OCI-LY7 (cell line): ENCODE data around the gene YIF1B. TPM values are rescaled to one million over a fixed set of nuclear protein-coding genes. Genes with fewer than 3 reads are reported as not detected.
A peak's percentile ranks its signal among the peaks of the same experiment; 100 is the strongest.

Source experiments
- BruUV-seq: library from RNA; stranded (reverse); fragments of 400-500 nt; replicated peaks from 2 replicates; lab custom pipeline; 2021; lab: Mats Ljungman, UMichigan
- CTCF ChIA-PET: fragments of 300-600 bp; sonication (Branson Sonifier 250); formaldehyde crosslinking; loops from one replicate; lab custom pipeline; 2022; ENCODE audit warnings: antibody characterized with exemption; ENCODE audit not compliant: unreplicated experiment; lab: Charles Lee
- POLR2A ChIA-PET: fragments of 300-600 bp; sonication (Branson Sonifier 250); formaldehyde crosslinking; loops from one replicate; lab custom pipeline; 2022; ENCODE audit warnings: antibody characterized with exemption; lab: Charles Lee
- DNase-seq: peaks from one replicate; pipeline ENCODE4 v3.0.0-alpha.2; 2015; ENCODE audit warnings: low spot score
- H2AFZ ChIP-seq: fragments of 200-600 bp; sonication (generic), shearing (Covaris generic); 2 replicates; pipeline ENCODE4 v1.6.1; 2014; ENCODE audit warnings: mild to moderate bottlenecking, antibody characterized with exemption, low read length, moderate library complexity
- H3K27ac ChIP-seq: fragments of 200-600 bp; sonication (generic); 2 replicates; pipeline ENCODE4 v1.5.1; 2014; ENCODE audit warnings: mixed run types, low read depth, mild to moderate bottlenecking, moderate library complexity, low read length, inconsistent platforms; ENCODE audit not compliant: poor library complexity, severe bottlenecking
- H3K36me3 ChIP-seq: fragments of 200-600 bp; sonication (generic); 2 replicates; pipeline ENCODE4 v1.6.1; 2014; ENCODE audit warnings: mild to moderate bottlenecking, antibody characterized with exemption, low read length, moderate library complexity, mixed read lengths; ENCODE audit not compliant: insufficient read depth
- H3K4me1 ChIP-seq: fragments of 200-600 bp; sonication (generic); 2 replicates; pipeline ENCODE4 v1.5.1; 2014; ENCODE audit warnings: mild to moderate bottlenecking, low read length; ENCODE audit not compliant: insufficient read depth, poor library complexity, severe bottlenecking
- H3K4me2 ChIP-seq: fragments of 200-600 bp; sonication (generic); 2 replicates; pipeline ENCODE4 v1.6.1; 2014; ENCODE audit warnings: mild to moderate bottlenecking, low read length
- H3K4me3 ChIP-seq: fragments of 200-600 bp; sonication (generic); 2 replicates; pipeline ENCODE4 v1.5.1; 2014; ENCODE audit warnings: mild to moderate bottlenecking, low read depth, low read length; ENCODE audit not compliant: poor library complexity, severe bottlenecking
- H3K79me2 ChIP-seq: fragments of 200-600 bp; sonication (generic); 2 replicates; pipeline ENCODE4 v1.6.1; 2016; ENCODE audit warnings: low read depth, mild to moderate bottlenecking, low read length, moderate library complexity, mixed read lengths; ENCODE audit not compliant: insufficient read depth
- H3K9me2 ChIP-seq: fragments of 200-600 bp; sonication (generic); 2 replicates; pipeline ENCODE4 v1.6.1; 2016; ENCODE audit warnings: mild to moderate bottlenecking, low read length, mixed read lengths; ENCODE audit not compliant: insufficient read depth
- H3K9me3 ChIP-seq: fragments of 200-600 bp; sonication (generic); 2 replicates; pipeline ENCODE4 v1.6.1; 2014; ENCODE audit warnings: mild to moderate bottlenecking, mixed run types, low read length, mixed read lengths
- H4K20me1 ChIP-seq: fragments of 200-600 bp; sonication (generic); 2 replicates; pipeline ENCODE4 v1.6.1; 2014; ENCODE audit warnings: mild to moderate bottlenecking, antibody characterized with exemption, low read length, moderate library complexity, mixed read lengths; ENCODE audit not compliant: insufficient read depth
- EZH2phosphoT487 ChIP-seq: fragments of 200-600 bp; sonication (generic); IDR thresholded peaks from 2 replicates; pipeline ENCODE4 v1.6.1; 2018; ENCODE audit warnings: low read depth, borderline replicate concordance, mild to moderate bottlenecking, mixed run types, antibody characterized with exemption, low read length, moderate library complexity, mixed read lengths
- intact Hi-C: fragments of 100-400 bp; cut with micrococcal nuclease; formaldehyde crosslinking; loops from one replicate; pipeline ENCODE4 v1.10.0; 2022; ENCODE audit not compliant: unreplicated experiment
- total RNA-seq, 2 experiments: library from RNA; depleted of rRNA in 1 of 2; stranded (reverse); fragments of >200 nt in 1 of 2; shearing (Covaris generic) in 1 of 2; gene quantifications; 2 replicates each; pipeline ENCODE4 v1.2.3, GENCODE V29; 2014 to 2022
- TF ChIP-seq, protein P1 (sequence below): fragments of 200-600 bp; sonication (generic); conservative IDR thresholded peaks from 2 replicates; pipeline ENCODE4 v1.5.1; 2014; ENCODE audit warnings: mild to moderate bottlenecking, antibody characterized with exemption, low read length, moderate library complexity, mixed read lengths

YIF1B gene
- total RNA-seq, 2 experiments from 2014 or later, result 64.3 to 68.3 TPM

GRCh38 chr19:38362076-38362945, 46.6 kb upstream of the YIF1B start:
- H3K36me3 ChIP-seq, result no peaks in the 10 kb centered on the region
- H3K79me2 ChIP-seq, result no peaks in the 10 kb centered on the region
- peak overlapping the region; percentile 71 for H3K4me3 ChIP-seq
- TF ChIP-seq, protein P1, sequence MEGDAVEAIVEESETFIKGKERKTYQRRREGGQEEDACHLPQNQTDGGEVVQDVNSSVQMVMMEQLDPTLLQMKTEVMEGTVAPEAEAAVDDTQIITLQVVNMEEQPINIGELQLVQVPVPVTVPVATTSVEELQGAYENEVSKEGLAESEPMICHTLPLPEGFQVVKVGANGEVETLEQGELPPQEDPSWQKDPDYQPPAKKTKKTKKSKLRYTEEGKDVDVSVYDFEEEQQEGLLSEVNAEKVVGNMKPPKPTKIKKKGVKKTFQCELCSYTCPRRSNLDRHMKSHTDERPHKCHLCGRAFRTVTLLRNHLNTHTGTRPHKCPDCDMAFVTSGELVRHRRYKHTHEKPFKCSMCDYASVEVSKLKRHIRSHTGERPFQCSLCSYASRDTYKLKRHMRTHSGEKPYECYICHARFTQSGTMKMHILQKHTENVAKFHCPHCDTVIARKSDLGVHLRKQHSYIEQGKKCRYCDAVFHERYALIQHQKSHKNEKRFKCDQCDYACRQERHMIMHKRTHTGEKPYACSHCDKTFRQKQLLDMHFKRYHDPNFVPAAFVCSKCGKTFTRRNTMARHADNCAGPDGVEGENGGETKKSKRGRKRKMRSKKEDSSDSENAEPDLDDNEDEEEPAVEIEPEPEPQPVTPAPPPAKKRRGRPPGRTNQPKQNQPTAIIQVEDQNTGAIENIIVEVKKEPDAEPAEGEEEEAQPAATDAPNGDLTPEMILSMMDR, result 0 out of 2 replicates have a peak, but pooled peaks have one; percentile 4
- TF ChIP-seq EZH2phosphoT487, result no peak
- ChIA-PET CTCF (no interaction called here), POLR2A (interaction anchor here (1.1 kb wide), 1 partner anchor 12 kb away, joined by 8 read pairs; the partner anchor contains the start of gene PSMD8)
- H2AFZ ChIP-seq, result peak overlapping the region; percentile 96
- H3K9me3 ChIP-seq, result no peaks in the 10 kb centered on the region
- intact Hi-C loops, result no loop called here
- H3K27ac ChIP-seq, result peak overlapping the region; percentile 37
- DNase-seq, result peak; percentile 74
- no peaks in the 10 kb centered on the region for H4K20me1 ChIP-seq
- no TSS peak for BruUV-seq
- no peaks in the 10 kb centered on the region for H3K9me2 ChIP-seq
- H3K4me1 ChIP-seq, result peaks cover 11% of the 10 kb centered on the region
- H3K4me2 ChIP-seq, result peak overlapping the region; percentile 90

DNA sequence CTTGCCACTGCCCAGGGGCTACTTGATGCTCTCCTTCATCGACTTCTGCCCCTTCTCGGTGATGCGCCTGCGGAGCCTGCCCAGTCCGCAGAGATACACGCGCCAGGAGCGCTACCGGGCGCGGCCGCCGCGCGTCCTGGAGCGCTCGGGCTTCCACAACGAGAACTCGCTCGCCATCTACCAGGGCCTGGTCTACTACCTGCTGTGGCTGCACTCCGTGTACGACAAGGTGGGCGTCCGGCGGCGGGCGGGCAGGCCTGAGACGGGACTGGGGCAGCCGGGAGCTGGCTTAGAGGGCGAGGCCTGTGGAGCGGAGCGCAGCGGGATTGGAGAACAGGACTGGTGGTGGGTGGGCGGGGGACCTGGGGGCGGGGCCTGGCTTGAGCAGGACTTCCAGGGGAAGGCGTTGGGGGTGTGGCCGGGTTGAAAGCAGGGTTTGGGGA, 45.9 kb upstream of the YIF1B start:
- Histone ChIP-seq H3K4me1 (peaks cover 11% of the 10 kb centered on the region), H3K36me3 (no peaks in the 10 kb centered on the region), H3K9me3 (no peaks in the 10 kb centered on the region), H3K27ac (no peak overlapping the region), H3K4me2 (peak overlapping the region; percentile 90), H4K20me1 (no peaks in the 10 kb centered on the region), H3K4me3 (peak overlapping the region; percentile 71), H2AFZ (peak overlapping the region; percentile 32; the same call in 1 of the 2 replicates), H3K9me2 (no peaks in the 10 kb centered on the region), H3K79me2 (no peaks in the 10 kb centered on the region)
- intact Hi-C loops, result no loop called here
- TF ChIP-seq EZH2phosphoT487, result no peak
- TF ChIP-seq, protein P1, result 0 out of 2 replicates have a peak, but pooled peaks have one; percentile 14
- peak; percentile 82 for DNase-seq
- POLR2A ChIA-PET, result interaction anchor here (1.1 to 1.8 kb wide), 2 partner anchors 12 to 13 kb away, joined by 8 to 10 read pairs; partner anchors contain the start of gene PSMD8
- CTCF ChIA-PET, result no interaction called here
- no TSS peak for BruUV-seq
